Measurements from ENCODE around the gene THRB.

DNA sequence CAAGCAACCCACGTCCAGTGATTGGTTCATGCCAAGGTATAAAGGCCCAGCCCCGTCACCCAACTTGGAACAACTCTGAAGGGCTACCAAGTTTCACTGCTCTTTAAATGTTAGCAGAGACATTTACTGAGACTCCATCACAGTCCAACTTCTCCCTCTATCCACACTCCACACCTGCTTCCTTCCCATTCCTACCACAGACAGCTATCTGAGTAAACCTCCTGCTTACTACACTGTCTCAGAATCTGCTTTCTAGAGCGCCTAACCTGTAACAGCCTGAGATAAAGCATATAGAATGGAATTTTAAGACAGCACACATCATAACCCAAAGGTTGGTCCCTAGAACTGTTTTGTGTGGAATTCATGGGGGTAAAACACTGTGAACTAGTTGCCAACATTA is 106.5 kb downstream of the THRB start:
- TF ChIP-seq IRF2 (CRISPR knock-in tag; IDR thresholded peaks at IDR 0.05), result no peak
- TF ChIP-seq, protein P1, sequence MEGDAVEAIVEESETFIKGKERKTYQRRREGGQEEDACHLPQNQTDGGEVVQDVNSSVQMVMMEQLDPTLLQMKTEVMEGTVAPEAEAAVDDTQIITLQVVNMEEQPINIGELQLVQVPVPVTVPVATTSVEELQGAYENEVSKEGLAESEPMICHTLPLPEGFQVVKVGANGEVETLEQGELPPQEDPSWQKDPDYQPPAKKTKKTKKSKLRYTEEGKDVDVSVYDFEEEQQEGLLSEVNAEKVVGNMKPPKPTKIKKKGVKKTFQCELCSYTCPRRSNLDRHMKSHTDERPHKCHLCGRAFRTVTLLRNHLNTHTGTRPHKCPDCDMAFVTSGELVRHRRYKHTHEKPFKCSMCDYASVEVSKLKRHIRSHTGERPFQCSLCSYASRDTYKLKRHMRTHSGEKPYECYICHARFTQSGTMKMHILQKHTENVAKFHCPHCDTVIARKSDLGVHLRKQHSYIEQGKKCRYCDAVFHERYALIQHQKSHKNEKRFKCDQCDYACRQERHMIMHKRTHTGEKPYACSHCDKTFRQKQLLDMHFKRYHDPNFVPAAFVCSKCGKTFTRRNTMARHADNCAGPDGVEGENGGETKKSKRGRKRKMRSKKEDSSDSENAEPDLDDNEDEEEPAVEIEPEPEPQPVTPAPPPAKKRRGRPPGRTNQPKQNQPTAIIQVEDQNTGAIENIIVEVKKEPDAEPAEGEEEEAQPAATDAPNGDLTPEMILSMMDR (IDR thresholded peaks at IDR 0.05 in 2 of 3, conservative IDR thresholded peaks at IDR 0.05 in 1 of 3; ENCODE audit: insufficient read depth in 2 of 3, low read depth in 1 of 3, low read length in 3 of 3), result no peak
- no peak for TF ChIP-seq FOXA1 (IDR thresholded peaks at IDR 0.05; ENCODE audit: borderline replicate concordance)
- no peak for TF ChIP-seq BDP1 (IDR thresholded peaks at IDR 0.05; ENCODE audit: insufficient read depth, insufficient read length)
- TF ChIP-seq EZH2 (IDR thresholded peaks at IDR 0.05; ENCODE audit: borderline replicate concordance, low read depth, low read length), result no peak
- no peak for TF ChIP-seq CREB1 (IDR thresholded peaks at IDR 0.05)
- TF ChIP-seq CREB1 (CRISPR knock-in tag; IDR thresholded peaks at IDR 0.05), result no peak
- no peak for TF ChIP-seq SPI1 (IDR thresholded peaks at IDR 0.05; ENCODE audit: borderline replicate concordance, low read depth, low read length)

All from K562 (cell line).